HG03439 (cell line): ENCODE results near the gene NXN.
"Not testable (repeated sequence)": the region's sequence is repeated elsewhere in the genome, so short reads cannot be mapped to it uniquely, and the experiment has no call there.

Experiments
- ATAC-seq: cut with Tn5 transposase; IDR thresholded peaks from one replicate; pipeline ENCODE4 v1.9.1; 2021; ENCODE audit warnings: mild to moderate bottlenecking, moderate library complexity; ENCODE audit not compliant: unreplicated experiment

NXN gene

DNA sequence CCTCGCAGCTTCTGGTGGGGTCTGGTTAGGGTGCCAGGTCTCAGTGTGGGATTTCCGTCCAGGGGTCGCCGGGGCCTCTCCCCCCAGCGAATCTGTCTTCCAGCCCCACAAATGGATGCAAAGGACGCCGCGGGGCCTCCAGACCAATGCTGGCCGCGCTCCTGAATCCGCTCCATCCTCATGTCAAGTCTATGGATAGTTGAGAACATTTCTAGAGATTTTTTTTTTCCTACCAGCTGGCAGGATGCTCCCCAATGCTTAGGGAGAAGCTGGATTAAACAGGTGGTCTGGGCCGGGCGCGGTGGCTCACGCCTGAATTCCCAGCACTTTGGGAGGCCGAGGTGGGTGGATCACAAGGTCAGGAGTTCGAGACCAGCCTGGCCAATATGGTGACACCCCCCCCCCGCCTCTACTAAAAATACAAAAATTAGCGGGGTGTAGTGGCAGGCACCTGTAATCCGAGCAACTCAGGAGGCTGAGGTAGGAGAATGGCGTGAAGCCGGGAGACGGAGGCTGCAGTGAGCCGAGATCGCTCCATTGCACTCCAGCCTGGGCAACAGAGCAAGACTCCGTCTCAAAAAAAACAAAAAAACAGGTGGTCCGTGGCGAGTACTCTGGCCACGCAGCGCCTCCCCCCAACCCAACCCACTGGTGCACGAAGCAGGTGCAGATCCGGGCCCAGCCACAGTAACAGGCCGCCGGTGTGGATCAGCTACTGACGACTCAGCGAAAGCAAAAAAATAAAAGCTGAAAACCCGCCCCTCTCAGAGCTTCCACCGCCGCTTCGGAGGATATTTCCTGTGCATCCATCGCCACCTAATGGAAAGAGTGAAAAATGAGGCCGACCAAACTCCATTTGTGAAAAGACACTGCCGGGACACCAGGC, 1.1 kb upstream of the NXN start:
- peak; percentile 53 for ATAC-seq

DNA sequence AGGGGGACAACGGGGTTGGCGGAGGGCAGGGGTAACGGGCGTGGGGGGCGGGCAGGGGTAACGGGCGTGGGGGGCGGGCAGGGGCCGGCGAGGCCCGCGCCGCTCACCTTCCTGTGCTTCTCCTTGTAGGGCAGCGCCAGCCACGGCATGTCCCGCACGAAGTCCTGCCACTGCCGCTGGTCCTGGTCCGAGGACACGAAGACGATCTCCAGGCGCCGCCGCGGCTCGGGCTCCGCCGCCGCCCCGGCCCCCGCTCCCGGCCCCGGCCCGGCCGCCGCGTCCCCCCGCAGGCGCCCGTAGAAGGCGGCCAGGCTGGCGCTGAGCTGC, 401 bp downstream of the NXN start:
- peak; percentile 35 for ATAC-seq

DNA sequence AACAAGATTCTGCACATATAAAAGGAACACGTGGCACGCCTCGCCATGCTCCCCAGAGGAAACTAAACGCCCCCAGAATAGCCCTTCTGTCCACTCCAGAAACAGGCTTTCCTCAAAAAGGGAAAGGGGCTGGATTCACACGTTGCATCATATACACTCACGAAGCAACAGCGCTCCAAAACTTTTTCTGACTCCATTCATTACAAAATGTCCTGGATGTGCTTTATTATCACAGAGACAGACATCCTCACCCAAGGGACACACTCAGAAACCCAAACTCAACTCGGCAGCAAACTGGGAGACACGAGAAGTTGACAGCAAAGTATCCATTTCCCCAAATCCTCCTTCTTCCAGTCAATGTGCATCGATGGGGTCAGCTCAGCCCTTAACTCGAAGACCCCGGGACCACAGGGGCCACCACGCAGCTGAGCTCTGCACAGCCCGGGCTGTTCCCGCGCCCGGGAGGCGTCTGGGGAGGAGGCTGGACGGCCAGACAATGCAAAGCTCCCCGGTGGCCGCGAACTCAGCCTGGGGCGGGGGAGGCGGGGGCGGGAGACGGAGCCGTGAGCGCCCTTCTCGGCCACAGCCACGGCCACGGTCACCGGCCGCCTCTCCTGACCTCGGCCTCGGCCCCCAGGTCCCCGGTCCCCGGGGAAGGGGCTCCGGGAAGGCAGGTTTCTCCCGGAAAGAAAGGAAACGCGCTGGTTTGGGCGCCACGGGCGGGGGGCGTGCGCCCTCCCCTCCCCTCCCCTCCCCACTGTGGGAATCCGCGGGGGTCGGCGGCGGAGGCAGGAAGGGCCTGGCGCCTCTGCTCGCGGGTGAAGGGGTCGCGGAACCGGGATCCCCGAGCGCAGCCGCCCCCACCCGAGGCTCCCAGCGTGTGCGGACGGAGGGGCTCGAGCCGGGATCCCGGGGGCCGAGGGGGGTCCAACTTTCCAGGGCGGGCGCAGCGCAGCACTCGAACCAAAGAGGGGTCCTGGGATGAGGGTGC, 1.2 kb downstream of the NXN start:
- no peak for ATAC-seq

DNA sequence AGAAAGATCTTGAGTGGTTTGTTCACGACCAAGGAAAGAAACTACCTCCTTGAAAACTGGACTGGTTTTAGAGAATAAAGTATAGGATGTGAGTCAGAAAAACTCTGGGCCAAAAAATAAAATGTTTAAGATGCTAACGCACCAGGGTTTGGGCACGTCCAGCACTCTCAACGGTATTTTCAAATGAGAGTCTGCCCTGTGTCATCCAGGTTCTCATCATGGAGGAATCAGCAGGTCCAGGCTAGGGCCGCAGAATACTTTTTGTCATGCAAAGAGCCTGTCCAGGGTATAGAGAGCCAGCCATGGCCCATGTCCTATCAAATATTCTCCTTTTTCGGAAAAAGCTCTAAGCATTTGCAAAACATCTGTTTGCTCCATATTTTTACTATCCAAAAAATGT, 2.4 kb downstream of the NXN start:
- ATAC-seq, result no peak

DNA sequence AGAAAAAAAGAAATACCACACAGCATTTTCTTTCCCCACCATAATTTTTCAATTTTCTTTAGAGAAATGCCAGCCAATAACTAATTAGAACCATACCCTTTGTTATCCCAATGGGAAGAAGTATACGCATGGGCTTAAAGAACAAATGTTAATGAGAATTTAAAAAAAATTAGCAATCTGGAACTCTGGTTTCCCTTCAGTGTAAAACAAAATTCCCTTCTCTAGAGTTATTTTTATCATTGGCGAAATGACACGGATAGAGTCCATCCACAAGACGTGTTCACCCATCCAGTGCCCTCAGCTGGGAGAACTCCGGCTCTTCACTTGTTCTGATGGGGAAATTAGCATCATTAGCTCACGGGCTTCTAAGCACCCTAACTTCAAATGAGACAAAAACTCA, 3.3 kb downstream of the NXN start:
- no peak for ATAC-seq

DNA sequence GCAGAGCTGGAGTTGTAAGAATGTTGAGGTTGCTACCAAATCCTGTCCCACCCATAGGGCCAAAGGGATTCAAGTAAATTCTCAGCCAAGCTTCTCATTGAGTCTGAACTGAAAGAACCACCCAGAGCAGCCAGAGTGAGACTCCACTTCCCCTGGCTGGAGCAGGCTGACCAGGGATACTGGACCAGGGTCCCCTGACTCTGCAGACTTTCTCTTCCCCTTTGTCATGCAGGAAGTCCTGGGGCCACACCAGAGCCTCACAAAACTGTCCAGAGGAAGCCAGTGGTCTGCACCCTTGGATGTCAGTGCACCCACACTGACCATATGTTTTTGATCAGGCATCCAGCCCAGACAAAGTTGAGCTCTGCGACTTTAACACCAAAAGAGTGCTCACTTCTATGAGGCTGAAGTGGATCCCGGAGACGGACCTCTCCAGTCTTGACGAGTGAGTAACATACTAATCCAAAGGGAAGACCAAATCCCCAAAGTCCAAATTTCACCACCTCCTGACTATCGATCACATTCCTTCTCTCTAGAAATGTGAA, 4.1 kb downstream of the NXN start:
- no peak for ATAC-seq

DNA sequence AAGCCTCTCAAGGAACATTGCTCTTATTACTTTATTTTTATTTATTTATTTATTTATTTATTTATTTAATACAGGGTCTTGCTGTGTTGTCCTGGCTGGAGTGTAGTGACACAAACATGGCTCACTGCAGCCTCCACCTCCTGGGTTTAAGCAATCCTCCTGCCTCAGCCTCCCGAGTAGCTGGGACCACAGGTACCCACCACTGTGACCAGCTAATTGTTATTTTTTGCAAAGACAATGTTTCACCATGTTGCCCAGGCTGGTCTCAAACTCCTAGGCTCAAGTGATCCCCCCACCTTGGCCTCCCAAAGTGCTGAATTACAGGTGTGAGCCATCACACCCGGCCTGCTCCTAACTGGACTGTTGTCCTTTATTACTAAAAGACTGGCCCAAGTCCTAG, 4.8 kb downstream of the NXN start:
- ATAC-seq, result not testable (repeated sequence)

DNA sequence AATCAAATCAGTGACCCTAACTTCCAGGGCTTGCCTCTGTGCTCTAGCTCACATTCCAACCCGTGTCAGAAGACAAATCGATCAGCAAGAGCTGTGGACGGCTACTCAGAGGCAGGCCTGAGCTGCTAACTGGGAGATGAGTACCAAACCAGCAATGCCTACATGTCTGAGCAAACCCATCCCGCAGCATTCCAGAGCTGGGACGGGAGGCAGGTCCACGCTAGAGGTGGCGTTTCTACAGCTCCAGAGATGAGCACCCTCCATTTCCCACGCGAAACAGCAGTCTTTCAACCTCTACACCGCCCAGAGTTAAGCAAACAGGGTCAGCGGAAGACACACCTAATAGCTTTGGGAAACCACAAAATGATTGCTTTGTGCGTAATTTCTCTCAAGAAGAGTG, 6.5 kb downstream of the NXN start:
- ATAC-seq, result no peak

DNA sequence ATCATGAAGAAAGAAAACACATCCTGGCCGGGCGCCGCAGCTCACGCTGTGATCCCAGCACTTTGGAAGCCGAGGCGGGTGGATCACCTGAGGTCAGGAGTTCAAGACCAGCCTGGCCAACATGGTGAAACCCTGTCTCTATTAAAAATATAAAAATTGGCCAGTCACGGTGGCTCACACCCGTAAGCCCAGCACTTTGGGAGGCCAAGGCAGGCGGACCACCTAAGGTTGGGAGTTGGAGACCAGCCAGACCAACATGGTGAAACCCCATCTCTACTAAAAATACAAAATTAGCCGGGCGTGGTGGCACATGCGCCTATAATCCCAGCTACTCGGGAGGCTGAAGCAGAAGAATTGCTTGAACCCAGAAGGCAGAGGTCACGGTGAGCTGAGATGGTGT, 7.7 kb downstream of the NXN start:
- not testable (repeated sequence) for ATAC-seq

DNA sequence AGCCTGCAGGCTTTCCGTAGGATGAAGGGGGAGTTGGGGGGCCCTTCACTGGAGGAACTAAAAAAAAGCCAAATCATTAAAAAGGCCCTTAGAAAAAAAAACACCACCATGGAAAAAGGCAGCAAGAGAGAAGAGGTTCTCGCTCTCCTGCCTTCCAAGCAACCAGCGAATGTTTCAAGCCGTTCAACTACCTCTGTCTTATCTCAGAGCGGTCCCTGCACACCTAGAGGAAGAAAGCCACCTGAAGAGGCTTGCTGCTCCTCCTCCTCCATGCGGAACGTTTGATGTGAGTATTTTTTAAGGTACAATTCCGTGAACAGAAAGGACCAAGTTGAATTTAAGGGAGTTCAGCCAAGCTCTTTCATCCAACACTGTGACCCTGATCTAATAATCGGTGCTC, 9.2 kb downstream of the NXN start:
- ATAC-seq, result no peak

DNA sequence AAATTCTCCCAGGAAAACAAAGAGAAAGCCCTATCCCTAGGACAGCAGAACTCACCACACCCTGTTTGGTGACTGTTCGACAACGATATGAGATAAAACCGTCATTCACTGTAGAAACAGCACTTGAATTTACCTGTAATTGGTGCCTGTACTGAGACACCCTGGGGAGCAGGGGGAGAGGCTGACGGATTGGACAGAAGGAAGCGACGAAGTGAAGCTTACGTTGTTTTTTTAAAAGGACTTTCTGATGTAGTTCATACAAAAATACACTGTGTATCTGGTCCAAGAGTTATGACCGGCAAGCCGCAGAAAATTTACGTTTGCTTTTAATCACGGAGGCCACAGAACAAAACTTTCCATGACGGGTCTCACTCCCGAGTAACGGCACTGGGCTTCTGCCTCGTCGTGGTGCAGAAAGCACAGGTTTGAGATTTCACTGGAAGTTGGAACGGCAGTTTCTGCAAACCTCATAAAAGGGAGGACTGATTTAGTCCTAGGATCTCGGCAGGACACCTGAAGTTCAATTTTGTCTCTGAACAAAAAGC, 9.7 kb downstream of the NXN start:
- ATAC-seq, result no peak

DNA sequence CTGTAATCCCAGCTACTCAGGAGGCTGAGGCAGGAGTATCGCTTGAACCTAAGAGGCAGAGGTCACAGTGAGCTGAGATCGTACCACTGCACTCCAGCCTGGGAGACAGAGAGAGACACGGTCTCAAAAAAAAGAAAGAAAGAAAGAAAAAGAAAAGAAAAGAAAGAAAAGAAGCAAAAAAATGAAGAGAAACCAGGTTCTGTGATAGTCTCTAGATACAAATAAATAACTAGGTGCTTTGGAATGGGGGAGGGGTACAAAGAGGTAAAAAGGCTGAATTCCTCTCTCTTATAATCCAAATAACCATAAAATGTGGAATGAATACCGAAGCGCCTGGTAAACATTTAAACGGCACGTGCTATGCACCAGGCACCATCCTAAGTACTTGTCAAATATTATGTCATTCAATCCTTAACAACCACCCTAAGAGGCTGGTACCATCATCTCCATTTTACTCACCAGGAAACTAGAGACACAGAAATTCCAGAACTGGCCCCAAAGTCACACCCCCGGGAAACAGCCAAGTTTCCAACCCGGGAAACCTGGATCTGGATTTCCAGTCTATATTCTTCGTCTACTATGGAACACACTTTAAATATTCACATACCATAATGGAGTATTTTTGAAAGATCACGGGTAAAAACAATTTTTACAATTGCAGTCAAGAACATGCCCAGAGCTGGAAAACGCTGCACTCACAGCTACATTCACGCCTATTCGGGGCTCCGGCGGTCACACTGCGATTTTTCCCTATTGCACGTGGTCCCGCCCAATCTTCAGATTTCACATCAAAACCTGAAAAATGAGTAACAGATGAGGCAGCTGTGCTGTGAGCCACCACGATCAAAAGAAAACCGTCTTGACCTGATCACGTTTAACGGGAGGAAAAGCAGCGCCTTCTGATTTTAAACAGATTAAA, 10.5 kb downstream of the NXN start:
- ATAC-seq, result no peak

DNA sequence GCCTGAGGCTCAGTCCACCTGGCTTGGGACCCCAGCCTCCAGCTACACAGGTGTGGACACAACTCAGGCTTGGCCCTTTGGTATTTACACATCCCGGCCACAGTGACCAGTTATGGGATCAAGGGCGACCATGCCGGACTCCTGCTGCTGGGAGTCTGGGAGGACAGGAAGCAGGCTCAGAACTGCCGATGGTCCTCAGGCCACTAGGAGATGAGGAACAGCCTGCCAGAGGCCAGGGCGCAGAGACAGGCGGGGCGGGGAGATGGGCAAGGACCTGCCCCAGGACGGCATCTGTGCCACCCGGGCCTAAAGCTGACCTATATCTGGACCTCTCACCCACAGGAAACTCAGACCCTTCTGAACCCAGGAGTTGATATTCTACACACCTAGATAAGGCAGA, 12.5 kb downstream of the NXN start:
- ATAC-seq, result no peak

DNA sequence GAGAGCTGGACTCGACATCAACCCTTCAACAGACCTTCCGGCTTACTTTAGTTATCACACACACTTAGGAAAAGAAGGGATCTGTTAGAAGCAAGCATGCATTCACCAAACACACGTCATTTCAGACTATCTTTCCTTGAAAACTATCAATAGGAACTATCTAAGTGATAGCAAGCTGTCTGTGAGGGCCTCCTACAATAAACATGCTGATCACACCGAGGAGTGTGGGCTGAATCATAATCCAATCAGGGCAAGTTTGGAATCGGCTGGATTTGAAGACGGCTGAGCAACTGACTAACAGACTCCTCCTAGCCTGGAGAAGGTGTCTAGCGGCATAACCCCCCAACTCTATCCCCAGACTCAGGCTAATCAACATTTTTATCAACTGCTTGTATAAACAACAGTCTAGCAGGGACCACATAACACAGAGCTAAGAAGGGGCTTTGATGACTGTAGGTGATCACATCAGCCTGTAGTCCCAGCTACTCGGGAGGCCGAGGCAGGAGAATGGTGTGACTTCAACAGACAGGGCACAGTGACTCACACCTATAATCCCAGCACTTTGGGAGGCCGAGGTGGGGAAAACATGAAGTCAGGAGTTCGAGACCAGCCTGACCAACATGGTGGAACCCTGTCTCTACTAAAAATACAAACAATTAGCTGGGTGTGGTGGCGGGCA, 14.1 kb downstream of the NXN start:
- no peak for ATAC-seq

DNA sequence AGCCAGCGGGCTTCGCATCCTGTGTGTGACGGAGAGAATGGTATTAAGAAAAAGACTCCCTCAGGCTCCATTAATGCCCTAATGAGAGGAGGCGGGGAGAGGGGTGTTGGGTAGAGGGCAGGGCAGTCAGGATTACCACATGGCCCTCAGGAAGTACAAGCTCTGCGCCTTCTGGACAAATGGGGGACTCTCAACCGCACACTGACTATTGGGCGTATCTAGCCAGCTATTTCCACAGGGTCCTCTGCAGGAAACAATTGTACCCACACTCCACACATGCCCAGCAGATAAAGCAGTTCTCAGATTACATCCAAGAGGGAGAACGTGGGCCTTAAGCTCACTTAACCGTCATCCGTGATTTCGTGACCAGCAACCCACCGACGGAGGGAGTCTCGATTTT, 14.7 kb downstream of the NXN start:
- no peak for ATAC-seq

DNA sequence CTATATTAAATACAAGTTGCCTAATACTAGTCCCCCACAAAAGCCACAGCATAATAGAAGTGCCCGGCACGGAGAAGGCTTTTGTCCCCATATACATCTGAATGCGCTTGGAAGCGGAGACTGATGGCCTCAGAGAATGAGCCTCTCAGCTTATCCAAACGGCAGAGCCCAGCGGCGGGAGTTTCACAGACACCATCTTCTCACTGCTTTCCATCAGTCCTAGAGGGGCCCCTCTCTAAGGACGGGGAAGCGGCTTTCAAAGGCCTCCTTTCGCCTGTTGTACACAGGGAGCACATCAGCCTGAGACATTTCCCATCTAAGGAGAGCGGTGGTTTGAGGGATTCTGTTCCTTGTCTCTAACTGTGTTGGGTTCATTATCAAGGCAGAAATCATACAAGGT, 16.9 kb downstream of the NXN start:
- ATAC-seq, result no peak

DNA sequence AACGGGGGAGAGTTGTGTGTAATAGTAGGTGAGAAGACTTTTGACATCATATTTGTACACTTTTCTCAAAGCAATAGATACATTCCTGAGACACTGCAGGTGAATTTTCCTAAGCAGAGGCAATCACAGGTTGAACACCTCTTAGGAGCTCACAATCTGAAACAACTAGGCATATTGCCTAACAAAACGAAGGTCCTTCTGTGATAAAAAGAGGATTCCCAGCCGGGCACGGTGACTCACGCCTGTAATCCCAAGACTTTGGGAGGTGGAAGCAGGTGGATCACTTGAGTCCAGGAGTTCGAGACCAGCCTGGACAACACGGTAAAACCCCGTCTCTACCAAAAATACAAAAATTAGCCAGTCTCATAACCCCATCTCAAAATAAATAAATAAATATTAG, 17.4 kb downstream of the NXN start:
- ATAC-seq, result no peak

DNA sequence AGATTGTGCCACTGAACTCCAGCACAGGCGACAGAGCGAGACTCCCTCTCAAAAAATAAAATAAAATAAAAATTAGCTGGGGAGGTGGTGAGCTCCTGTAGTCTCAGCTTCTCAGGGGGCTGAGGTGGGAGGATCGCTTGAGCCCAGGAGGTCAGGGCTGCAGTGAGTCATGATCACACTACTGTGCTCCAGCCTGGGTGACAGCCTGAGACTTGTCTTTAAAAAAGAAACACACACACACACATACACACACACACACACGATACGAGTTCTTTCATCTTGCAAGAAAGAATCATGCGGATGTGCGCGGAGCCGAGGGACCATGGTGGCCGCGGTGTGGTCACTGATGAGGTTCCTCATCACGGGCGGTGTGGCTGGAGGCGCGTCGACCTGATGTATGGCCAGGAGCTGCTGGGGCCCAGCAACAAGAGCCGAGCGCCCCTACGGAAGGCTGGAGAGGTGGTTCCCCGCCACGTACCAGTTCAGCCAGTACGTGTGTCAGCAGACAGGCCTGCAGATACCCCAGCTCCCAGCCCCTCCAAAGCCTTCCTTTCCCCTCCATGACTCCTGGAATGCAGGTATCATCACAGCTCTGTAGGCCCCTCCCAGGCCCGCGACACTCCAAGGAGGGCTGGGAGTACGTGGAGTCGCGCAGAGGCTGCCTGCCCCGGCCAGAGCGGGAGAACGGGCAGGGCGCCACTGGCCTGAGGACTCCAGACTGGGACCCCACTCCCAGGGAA, 20.7 kb downstream of the NXN start:
- no peak for ATAC-seq

DNA sequence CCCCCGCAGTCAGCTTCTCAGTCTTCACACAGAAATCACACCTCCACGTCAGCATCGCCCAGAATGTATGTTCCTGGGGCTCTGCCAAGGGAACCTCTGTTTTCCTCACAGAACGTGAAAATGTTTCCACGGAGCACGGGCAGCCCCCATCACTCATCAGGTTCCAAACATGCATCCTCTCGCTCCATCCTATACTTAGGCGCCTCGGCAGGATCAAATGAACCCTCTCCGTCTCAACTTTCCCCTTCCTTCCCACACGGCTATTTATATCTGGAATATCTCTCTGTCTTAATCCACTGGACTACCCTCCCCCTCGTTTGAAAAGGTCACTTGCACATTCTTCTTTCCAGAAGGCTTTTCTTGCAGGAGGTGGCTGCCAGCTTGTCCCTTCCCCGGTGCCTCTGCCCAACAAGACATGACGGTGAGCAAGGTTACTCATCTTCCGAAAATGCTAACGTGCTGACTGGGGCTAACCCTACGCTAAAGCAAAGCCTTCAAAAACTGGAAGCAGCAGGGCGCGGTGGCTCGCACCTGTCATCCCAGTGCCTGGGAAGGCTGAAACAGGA, 21.6 kb downstream of the NXN start:
- ATAC-seq, result no peak
